ENCODE results near the gene AP4E1.

- TF ChIP-seq CTCF (IDR thresholded peaks at IDR 0.05; ENCODE audit: insufficient read depth, low read length, poor library complexity, severe bottlenecking), result no peak
- no peak for TF ChIP-seq EZH2phosphoT487 (conservative IDR thresholded peaks at IDR 0.05; ENCODE audit: low read length)
These were observed 3.4 kb upstream of the AP4E1 start for GRCh38 chr15:50905055-50905454.

Measured in SU-DHL-6 (cell line).